ENCODE measurements around the gene USHBP1. TPM values are rescaled to one million over a fixed set of nuclear protein-coding genes. Genes with fewer than 3 reads are reported as not detected.
A peak's percentile ranks its signal among the peaks of the same experiment; 100 is the strongest.

Gene USHBP1
- total RNA-seq, 4 donors from 2014 or later: 8.9 to 24.3 (median 11.1) TPM

DNA sequence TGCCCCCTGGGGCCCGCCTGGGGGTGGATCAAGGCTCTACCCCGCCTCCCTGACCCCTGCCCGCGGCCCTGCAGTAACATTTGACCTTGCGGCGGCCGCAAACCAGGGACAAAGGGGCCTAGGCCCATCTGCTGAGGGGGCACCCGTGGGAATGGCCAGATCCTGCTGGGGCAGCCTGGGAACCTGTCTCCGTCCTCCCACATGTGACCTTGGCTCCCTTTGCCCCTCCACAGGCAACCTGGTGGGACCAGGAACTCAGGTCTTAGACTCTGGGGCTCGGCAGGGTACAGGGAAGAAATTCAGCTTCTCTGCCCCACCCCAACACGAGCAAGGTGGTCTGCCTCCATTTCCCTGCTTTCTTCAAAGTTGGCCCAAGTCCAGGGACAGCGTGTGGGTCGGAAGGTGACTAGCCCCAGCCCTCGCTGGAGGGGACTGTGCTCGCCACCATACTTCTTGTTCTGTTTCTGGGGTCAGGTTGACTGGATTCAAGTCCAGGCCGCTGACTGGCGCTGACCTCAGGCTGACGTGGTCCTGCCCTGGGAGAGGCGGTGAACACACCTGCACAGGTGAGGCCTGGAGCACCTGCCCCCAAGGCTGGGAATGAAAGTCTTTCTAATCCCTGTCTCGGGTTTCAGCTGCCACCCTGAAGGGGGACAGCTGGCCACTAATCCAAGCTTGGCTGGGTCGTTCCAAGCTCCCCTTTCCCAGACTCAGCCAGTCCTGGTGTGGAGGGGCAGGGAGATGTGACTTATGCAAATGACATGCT lies 16.4 kb downstream of the USHBP1 start:
- DNase-seq: no peak
- Histone ChIP-seq H3K36me3 (no peaks in the 10 kb centered on the region), H3K4me3 (replicated peaks in 1 of 3) (no peak overlapping the region), H3K27me3 (no peaks in the 10 kb centered on the region), H3K9me3 (no peaks in the 10 kb centered on the region), H3K27ac (no peak overlapping the region), H3K4me1 (peaks cover 15% of the 10 kb centered on the region in 2 donors)
- 64 to 71% methylated on average over 16 to 17 of the region's 21 CpGs for WGBS, 2 donors
- intact Hi-C loops (cut with DNase I): no loop called here
- TF ChIP-seq POLR2A (IDR thresholded peaks at IDR 0.05) (no peak), CTCF (IDR thresholded peaks at IDR 0.05) (no peak)

- H3K27ac ChIP-seq: peak overlapping the region; percentile 59 to 82 (median 62)
- H3K4me1 ChIP-seq: peaks cover 29% of the 10 kb centered on the region in 2 donors
- TF ChIP-seq CTCF (IDR thresholded peaks at IDR 0.05): no peak
- no peak for TF ChIP-seq POLR2A (IDR thresholded peaks at IDR 0.05)
- no peaks in the 10 kb centered on the region for H3K9me3 ChIP-seq
- DNase-seq: peak; percentile 29 to 37
- 29 to 36% methylated on average over 12 to 16 of the region's 21 CpGs for WGBS, 2 donors
- no peaks in the 10 kb centered on the region for H3K27me3 ChIP-seq
- intact Hi-C loops (cut with DNase I): no loop called here
- no peaks in the 10 kb centered on the region for H3K36me3 ChIP-seq
- peak overlapping the region in 2 of 3 donors; percentile 49 to 55 for H3K4me3 ChIP-seq (replicated peaks in 1 of 3)
Observed at GRCh38 chr19:17246681-17247425, 17.7 kb downstream of the USHBP1 start.

GRCh38 chr19:17245535-17245984 lies 19.0 kb downstream of the USHBP1 start, which contains the start of gene NR2F6:
TSS of gene NR2F6 (minus strand) at chr19:17245919. CDS start at chr19:17245220, 699 bp downstream.
- intact Hi-C loops (cut with DNase I): no loop called here
- peaks cover 35 to 36% of the 10 kb centered on the region in 2 donors for H3K4me1 ChIP-seq
- peak within 1 kb of the TSS; percentile 74 to 86 (median 85) for H3K27ac ChIP-seq
- peak within 1 kb of the TSS; percentile 55 to 93 (median 84) for H3K4me3 ChIP-seq (replicated peaks in 1 of 3)
- TF ChIP-seq POLR2A (IDR thresholded peaks at IDR 0.05): peak in 1 of 2 donors; percentile 71
- no peak for TF ChIP-seq CTCF (IDR thresholded peaks at IDR 0.05)
- no peak for DNase-seq
- no peaks in the 10 kb centered on the region for H3K9me3 ChIP-seq
- H3K36me3 ChIP-seq: no peaks in the 10 kb centered on the region
- no peaks in the 10 kb centered on the region for H3K27me3 ChIP-seq
- 2% methylated on average over 9 of the region's 72 CpGs; no CpG with 5 or more reads in 1 of the 2 donors for WGBS, 2 donors

GRCh38 chr19:17244618-17245534 lies 19.7 kb downstream of the USHBP1 start:
- intact Hi-C loops (cut with DNase I): no loop called here
- WGBS, 2 donors: 0 to 2% methylated on average over 3 to 26 of the region's 100 CpGs

More at GRCh38 chr19:17244618-17245534, 19.7 kb downstream of the USHBP1 start:
- Histone ChIP-seq H3K27me3 (no peaks in the 10 kb centered on the region), H3K4me1 (peaks cover 35 to 36% of the 10 kb centered on the region in 2 donors), H3K9me3 (no peaks in the 10 kb centered on the region), H3K36me3 (no peaks in the 10 kb centered on the region), H3K4me3 (replicated peaks in 1 of 3) (peak overlapping the region; percentile 19 to 93 (median 84)), H3K27ac (peak overlapping the region; percentile 74 to 86 (median 85))
- DNase-seq: peak; percentile 65 to 67
- no peak for TF ChIP-seq CTCF (IDR thresholded peaks at IDR 0.05)
- TF ChIP-seq POLR2A (IDR thresholded peaks at IDR 0.05): peak in 1 of 2 donors; percentile 6

Data from thyroid gland (tissue), 4 donors.